A549 treated with dexamethasone at 1 μM for 4 hours (cell line): Measurements from ENCODE around the gene HOXA3. TPM values are rescaled to one million over a fixed set of nuclear protein-coding genes. Genes with fewer than 3 reads are reported as not detected.

Experiments used
- total RNA-seq: library from RNA; stranded (reverse); fragments of 200-300 nt; extraction: Qiagen RNA extraction; gene quantifications from 5 replicates; pipeline ENCODE4 v1.2.3, GENCODE V29; 2022

The HOXA3 gene
- total RNA-seq: 3.0 to 6.2 TPM (median 5.4 TPM) in 5 replicates

DNA sequence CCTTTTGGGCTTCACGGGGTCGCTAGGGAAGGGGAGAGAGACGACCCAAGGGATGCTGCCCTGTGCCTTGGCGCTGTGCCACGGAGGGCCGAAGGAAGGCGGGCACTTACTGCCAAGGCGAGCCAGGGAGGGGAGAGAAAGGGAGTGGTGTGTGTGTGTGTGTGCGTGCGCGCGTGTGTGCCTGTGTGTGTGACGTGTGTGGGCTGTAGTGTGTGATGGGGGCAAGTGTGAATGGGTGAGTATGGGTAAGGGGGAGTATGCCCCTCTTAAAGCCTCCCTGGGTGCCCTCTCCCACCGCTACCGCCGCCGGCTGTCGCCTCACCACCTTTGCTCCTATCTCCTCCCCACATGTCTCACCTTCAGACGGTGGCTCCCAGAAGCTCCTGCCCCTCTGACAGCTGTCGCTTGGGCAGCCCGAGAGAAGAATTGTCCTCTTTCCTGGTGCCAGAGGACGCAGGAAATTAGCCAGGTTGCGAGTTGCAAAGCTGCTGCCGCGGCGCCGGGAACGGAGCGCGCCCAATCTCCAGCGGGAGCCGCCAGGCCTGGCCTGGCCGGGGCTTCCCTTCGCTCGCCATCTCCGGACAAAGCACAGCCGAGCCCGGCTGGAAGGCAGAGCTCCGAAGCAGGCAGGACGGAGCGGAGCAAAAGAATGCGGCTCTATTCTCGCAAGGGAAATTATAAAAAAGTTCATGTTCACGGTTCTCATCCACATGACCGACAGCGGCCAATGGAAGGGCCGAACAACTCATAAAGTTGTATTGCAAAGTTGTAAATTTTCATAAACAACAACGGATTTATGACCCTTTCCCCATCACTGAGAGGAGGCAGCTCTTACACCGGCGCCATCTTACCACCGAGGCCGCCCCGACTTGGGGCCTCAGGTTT is at the start of gene HOXA3:
HOXA3 (minus strand) TSS at position 653 of the 885 bp plus-strand sequence. CDS start 41,943 bp downstream, outside the sequence.

DNA sequence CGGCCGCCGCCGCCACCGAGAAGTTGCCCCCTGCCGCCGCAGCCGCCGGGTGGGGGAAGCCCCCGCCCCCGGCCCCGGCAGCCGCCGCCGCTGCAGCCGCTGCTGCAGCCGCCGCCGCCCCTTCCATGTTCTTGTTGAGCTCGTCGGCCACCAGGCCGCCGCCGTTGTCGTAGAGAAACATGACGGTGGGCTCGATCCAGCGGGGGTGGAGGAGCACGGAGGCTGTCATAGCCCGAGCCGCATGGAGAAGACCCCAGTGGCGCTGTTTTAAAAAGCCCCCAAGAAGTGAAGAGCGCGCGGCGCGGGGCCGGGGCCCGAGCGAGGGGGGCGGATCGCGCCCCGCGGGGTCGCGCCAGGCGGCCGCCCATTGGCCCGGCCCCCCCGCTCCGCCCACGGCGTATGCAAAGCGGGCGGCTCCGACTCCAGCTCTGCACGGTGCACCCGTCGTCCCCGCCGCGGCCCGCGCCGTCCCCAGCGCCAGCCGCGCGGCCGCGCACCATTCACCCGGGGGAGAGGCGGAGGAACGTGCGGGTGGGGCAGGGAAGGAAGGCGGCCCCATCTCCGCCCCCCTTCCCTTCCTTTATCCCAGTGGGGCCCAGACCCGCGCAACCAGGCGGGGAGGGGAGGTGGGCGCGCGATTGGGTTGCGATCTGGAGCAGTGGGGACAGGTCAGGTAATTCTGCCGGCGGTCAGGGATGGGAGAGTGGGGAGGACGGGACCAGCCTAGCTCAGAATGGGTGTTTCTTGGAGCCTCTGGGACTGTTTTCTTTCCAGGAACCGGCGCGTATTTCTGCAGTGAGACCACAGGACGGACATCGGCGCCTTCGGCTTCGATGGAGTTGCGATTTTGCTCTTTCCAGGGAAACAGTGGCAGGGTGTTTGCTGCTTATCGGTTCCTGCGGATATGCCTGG is 47.7 kb upstream of the HOXA3 start, which contains the start of gene HOXA13:
HOXA13 (minus strand) TSS at position 243 of the 912 bp plus-strand sequence; CDS start at position 229, 14 bp downstream.

DNA sequence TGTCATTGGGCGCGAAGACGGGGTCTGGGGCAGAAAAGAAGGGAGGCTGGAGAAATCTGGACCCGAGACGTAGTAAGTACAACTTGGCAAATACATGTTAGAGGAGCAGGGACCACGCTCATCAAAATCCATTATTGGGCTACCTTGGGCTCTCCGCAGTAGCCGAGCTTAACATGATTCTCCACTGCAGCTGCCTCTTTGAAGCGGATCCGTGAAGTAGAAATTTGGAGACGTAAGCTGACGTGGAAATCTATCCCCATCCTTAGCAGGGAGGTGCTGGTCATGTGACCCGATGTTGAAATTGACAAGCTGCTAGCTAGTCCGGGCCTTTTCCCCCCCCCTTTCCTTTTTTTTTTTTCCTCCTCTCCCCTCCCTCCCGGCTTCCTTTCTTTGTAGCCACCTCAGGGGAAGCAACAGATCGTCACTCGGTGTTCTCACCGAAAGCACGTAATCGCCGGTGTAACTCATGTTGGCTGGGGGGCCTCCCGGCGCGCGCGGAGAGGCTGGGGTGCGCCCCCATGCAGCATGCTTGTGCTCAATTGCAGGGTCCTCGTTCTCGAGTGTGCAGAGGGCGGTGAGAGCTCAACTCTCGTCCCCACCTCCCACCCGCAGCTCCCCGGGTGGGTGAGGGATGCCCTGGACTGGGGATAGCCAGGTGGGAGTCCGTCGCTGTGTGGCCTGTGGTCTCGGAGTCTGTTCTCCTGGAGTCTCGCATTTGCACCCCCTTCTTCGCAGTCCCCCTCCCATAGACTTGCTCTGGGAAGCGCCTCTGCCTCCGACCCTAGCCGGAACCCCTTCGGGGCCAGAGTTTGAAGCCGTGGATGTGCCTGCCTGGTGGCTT is 32.9 kb upstream of the HOXA3 start, which contains the start of gene HOXA11:
HOXA11 (minus strand) TSS at position 220 of the 841 bp plus-strand sequence; CDS start at position 132, 88 bp downstream.

DNA sequence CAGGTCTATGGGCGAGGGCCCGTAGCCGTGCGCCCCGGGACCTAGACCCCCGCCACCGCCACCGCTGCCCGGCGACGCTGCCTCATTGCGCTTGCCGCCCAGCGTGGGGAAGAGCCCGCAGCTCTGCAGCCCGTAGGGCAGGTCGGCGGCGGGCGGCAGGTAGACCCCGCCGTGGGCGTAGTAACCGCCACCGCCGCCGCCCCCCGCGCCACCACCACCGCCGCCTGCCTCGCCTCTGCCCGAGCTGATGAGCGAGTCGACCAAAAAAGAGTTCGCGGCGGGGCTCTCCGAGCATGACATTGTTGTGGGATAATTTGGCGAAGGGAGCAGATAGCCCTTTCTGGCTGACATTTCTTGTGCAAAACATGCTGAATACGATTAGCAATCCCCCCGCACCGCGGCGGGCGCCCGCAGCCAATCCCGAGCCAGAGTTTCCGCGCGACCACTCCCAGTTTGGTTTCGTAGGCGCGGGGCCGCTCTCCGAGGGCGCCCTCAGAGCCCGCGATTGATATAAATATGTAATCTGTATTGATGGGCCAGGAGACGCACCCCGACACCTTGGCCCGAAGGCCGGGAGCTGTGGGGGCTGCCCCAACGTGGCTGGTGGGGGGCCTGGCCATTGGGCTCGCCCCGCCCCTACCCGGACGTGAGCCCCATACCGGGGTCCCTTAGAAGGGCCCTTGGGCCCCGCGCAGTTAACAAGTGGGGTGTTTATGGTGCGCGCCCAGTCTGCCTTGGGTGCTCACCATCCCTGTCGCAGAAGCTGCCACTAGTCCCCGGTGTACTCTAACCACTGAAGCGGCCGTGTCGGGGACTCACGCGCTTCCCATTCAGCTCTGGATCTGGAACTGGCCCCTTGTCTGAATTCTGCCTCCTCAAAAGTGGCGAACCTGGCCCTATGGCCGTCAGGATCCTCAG is 21.8 kb upstream of the HOXA3 start, which contains the start of gene HOXA10:
HOXA10 (minus strand) TSS at position 365 of the 918 bp plus-strand sequence; CDS start at position 351, 14 bp downstream.

DNA sequence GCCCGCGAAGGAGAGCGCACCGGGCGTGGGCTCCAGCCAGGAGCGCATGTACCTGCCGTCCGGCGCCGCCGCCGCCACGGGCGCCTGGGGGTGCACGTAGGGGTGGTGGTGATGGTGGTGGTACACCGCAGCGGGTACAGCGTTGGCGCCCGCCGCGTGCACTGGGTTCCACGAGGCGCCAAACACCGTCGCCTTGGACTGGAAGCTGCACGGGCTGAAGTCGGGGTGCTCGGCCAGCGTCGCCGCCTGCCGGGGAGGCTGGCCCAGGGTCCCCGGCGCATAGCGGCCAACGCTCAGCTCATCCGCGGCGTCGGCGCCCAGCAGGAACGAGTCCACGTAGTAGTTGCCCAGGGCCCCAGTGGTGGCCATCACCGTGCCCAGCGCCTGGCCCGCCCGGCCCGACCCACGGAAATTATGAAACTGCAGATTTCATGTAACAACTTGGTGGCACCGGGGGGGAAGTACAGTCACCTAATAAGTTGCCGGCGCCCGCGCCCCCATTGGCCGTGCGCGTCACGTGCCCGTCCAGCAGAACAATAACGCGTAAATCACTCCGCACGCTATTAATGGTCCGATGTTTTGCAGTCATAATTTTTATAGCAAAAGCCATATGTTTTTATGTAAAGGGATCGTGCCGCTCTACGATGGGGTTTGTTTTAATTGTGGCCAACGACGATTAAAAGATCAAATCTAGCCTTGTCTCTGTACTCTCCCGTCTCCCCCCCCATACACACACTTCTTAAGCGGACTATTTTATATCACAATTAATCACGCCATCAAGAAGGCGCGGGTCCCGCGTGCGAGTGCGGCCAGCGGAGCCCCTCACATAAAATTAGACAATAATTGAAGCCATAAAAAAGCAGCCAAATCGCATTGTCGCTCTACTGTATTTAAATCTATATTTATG is 13.0 kb upstream of the HOXA3 start, which contains the start of gene HOXA9:
HOXA9 (minus strand) TSS at position 449 of the 907 bp plus-strand sequence; CDS start at position 369, 80 bp downstream.

DNA sequence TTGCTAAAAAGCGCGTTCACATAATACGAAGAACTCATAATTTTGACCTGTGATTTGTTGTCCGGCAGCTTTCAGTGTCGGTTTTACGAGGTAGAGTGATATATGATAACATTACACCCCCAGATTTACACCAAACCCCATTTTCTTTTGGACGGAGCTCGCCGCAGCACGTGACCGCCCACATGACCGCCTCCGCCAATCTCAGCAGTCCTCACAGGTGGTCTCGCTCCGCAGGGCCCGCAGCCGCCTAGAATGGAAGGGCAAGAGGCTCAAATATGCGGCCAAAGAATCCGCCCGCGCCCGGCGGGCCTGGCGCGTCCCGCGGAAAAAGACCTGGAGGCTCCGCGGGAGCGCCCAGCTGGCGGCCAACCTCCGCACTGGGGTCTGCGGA is 4.1 kb upstream of the HOXA3 start, which contains the start of gene HOXA7:
HOXA7 (minus strand) TSS at position 168 of the 391 bp plus-strand sequence; CDS start at position 38, 130 bp downstream.

DNA sequence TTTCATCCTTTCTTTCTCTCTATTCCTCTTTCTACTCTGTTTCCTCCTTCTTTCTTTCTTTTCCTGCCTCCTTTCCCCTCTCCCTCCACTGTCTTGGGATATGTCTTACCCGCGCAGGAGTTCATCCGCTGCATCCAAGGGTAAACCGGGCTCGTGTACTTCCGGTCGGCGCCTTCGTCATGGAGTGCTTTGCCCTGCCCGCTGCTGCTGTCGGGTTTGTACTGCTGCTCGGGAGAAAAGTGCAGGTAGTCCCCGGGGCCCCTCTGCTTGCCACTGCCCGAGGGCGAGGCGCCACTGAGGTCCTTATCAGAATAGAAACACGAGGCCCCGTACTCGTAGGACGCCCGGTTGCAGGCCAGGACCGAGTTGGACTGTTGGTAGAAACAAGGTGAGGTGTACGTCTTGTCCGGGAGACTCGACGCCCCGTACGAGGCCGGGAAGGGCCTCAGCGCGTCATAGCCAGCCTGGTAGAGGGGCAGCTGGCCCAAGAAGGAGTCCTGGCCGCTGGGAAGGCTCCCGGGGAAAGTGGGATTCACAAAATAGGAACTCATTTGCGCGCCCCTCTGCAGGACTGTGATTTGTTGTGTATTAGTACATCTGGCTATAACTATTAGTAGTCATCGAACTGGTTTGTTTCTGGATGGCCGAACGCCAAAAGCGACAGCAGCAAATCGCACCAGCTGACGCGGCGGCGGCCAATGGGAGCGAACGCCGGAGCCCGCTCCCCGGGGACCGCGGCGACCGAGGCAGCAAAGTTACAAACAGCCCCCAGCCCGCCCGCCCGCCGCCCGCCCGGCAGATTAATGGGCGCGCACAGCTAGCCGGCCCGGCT is 5.0 kb downstream of the HOXA3 start, which contains the start of gene HOXA6:
HOXA6 (minus strand) TSS at position 576 of the 832 bp plus-strand sequence; CDS start at position 551, 25 bp downstream.

DNA sequence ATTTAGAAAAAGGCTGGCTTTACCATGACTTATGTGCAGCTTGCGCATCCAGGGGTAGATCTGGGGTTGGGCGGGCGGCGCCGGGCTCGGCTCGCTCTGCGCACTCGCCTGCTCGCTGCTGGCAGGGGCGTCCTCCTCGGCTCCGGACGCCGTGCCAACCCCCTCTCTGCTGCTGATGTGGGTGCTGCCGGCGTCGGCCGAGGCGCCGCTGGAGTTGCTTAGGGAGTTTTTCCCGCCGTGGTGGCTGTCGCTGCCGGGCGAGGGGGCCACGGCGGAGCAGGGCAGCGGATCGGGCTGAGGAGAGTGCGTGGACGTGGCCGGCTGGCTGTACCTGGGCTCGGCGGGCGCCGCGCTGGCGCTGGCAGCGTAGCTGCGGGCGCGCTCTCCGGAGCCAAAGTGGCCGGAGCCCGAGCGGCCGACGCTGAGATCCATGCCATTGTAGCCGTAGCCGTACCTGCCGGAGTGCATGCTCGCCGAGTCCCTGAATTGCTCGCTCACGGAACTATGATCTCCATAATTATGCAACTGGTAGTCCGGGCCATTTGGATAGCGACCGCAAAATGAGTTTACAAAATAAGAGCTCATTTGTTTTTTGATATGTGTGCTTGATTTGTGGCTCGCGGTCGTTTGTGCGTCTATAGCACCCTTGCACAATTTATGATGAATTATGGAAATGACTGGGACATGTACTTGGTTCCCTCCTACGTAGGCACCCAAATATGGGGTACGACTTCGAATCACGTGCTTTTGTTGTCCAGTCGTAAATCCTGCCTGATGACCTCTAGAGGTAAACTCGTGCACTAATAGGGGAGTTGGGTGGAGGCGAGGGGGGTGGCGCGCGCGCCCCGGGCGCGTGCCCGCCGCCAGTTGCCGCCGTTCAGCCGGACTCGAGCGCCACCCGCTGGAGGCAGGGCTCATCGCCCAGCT is 9.1 kb downstream of the HOXA3 start, which contains the start of gene HOXA5:
HOXA5 (minus strand) TSS at position 659 of the 927 bp plus-strand sequence; CDS start at position 585, 74 bp downstream.

DNA sequence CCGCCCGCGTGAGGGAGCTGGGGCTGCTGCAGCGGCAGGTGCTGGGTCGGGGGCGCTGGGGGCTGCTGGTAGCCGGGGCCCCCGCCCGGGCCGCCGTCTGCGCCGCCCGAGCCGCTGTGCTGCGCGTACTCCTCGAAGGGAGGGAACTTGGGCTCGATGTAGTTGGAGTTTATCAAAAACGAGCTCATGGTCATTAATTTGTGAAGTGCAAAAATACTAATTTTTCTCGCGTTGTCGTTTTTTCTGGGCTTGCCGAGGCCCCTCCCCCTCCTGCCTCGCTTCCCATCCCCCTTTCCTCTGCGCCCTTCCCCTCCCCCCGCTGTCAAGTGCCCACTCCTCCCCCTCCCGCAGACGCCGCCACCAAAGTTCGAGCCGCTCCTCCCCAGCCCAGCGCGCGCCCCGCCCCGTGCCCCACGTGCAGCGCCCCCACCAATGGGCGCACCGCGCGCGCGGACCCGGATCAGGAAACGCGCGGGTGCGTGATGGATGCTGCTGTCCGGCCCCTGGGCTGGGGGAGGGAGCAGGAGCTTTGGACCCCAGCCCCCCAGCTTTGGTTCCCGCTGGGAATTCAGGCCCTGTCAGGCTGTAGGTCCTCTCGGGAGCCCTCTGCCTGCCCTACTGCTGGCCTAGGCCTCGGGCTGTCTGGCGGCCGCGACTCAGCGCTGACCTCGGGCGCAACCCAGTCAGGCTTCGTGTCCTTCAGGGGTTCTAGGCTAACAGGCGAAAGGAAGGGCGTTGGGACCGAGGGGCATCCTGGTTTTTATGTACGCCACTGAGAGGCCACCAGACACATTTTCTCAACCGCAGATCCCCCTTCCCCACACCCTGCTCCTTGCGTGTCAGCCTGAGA is 21.6 kb downstream of the HOXA3 start, which contains the start of gene HOXA4:
HOXA4 (minus strand) TSS at position 218 of the 850 bp plus-strand sequence; CDS start at position 194, 24 bp downstream.

DNA sequence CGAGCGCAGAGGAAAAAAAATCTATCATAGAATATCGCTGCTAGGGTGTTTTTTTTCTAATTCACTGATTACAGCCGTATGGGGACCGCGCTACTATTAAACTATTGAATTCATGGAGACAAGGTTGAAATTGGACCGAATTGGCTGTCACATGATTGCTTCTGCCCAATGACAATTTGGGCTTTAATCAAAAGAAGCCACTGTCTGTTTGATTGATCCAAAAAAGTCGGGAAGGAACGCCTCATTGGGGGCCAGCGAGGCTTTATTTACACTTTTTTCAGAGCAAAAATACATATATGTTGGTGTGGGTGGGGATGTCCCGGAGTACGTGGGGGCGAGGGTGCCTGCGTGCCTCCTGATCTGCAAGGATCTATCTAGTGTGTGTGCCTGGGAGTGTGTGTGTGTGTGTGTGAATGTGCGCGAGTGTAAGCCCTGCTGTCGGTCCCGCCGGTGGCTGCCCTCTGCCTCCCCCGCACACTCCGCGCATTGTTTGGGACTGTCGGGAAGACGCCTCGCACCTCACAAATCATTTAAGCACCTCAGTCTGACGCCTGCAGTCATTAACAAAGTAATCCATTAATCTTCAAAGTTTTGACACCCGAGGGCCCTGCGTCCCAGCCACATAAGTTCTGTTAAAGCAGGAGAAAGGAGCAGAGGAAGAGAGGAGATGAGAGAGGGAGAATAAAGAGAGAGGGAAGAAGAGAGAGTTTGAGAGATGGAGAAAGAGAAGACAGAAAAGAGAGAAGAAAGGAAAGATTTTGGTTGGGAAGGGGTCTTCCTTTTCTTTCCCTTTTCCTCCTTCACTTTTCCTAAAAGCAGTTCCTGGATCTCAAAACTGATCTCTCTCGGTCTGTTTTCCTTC is 49.6 kb downstream of the HOXA3 start, which contains the start of gene HOXA2:
HOXA2 (minus strand) TSS at position 103 of the 862 bp plus-strand sequence. CDS start 183 bp downstream, outside the sequence.

DNA sequence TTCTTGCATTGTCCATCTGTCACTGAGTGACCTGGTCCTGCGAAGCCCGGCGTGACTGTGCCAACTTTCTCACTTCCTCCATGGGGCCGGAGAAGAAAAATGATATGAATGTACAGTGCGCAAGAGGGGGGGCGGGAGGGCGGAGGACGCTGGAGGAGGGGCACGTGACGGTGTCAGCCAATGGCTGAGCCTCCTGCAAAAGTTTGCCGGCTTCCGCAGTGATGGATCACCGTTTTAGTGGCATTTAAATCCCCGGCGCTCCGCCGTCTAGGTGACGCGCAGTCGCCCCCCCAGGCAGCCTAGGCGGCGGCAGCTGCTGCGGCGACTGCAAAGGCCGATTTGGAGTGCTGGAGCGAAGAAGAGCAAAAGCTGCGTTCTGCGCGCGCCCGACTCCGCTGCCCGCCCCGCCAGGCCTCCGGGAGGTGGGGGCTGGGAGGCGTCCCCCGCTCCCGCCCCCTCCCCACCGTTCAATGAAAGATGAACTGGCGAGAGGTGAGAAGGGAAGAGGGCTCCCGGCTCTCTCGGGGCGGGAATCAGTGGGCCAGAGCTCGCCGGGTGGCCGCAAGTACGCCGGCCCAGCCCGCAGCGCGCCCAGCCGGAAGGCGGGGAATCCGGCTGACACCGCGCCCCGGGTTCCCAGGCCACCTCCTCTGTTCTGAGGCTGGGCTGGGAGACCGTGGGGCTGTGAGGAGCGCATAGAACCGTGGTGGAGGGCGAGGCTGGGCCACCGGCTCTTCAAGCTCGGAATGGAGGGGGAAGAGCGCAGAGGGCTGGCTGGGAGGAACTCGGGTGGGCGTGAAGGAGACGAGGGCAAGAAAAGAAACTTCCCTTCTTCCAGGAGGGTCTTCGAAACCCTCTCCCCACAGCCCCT is 56.3 kb downstream of the HOXA3 start, which contains the start of gene HOXA1:
HOXA1 (minus strand) TSS at position 104 of the 871 bp plus-strand sequence; CDS start at position 16, 88 bp downstream.

